ENCODE data around the gene COX7A2L. TPM values are rescaled to one million over a fixed set of nuclear protein-coding genes. Genes with fewer than 3 reads are reported as not detected.

The COX7A2L gene
- total RNA-seq, 1 donor from 2014 or later: 83.3 TPM

DNA sequence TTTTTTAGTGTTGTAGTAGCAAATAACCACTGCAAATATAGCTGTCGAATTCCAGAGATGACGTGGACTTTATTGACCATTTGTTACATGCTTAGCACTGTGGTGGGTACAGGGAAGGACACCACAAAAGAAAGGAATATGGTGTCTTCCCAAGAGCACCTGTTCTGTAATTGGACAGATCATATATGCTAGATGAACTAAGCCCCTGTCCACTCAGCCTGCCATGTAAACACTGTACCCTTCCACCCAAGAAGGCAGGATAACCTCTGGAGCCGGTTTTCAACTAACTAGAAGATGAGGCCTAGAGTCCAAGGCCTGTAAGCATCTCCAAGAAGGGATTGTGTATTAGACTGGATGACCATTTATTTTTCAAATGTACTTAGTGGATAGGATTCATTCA is 44.1 kb downstream of the COX7A2L start:
- intact Hi-C loops (cut with micrococcal nuclease): no loop called here
- no peak overlapping the region for H3K27ac Mint-ChIP-seq
- peaks cover 17% of the 10 kb centered on the region for H3K4me1 Mint-ChIP-seq (ENCODE audit: low read depth)
- H3K36me3 Mint-ChIP-seq (ENCODE audit: low read depth): peaks cover 30% of the 10 kb centered on the region
- no peaks in the 10 kb centered on the region for H3K9me3 Mint-ChIP-seq
- H3K4me3 Mint-ChIP-seq: no peak overlapping the region
- H3K27me3 Mint-ChIP-seq (ENCODE audit: insufficient read depth): no peaks in the 10 kb centered on the region
- no peak for DNase-seq (ENCODE audit: low spot score)

DNA sequence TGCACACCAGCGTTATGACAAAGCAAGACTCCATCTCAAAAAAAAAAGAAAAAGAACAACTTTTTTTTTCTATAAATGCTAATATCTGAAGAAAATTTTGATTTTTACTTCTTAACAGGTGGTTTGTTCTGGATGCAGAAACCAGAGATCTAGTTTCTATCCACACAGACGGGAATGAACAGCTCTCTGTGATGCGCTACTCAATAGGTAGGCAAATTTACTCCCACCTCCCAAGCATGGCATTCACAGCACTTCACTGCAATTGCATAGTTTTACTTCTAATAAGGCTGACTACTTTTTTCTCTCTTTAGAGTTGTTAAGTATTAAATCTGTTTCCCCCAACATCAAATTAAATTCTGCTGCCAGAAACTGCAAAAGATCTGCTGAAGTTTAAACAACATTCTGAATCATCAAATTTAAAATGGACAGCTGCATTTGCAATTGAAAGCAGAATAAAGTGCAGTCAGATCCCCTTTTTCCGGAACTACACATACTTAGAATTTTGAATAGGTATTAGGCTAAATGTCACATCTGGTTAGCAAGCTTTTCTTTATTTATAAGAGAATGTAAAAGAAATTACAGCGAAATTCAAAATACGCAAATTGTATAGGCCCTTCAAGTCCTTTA is 45.1 kb downstream of the COX7A2L start:
- Mint-ChIP-seq H3K27me3 (ENCODE audit: insufficient read depth) (no peaks in the 10 kb centered on the region), H3K9me3 (no peaks in the 10 kb centered on the region), H3K27ac (peak overlapping the region; percentile 48), H3K4me1 (ENCODE audit: low read depth) (peaks cover 17% of the 10 kb centered on the region), H3K36me3 (ENCODE audit: low read depth) (peaks cover 30% of the 10 kb centered on the region), H3K4me3 (no peak overlapping the region)
- intact Hi-C loops (cut with micrococcal nuclease): no loop called here
- no peak for DNase-seq (ENCODE audit: low spot score)

DNA sequence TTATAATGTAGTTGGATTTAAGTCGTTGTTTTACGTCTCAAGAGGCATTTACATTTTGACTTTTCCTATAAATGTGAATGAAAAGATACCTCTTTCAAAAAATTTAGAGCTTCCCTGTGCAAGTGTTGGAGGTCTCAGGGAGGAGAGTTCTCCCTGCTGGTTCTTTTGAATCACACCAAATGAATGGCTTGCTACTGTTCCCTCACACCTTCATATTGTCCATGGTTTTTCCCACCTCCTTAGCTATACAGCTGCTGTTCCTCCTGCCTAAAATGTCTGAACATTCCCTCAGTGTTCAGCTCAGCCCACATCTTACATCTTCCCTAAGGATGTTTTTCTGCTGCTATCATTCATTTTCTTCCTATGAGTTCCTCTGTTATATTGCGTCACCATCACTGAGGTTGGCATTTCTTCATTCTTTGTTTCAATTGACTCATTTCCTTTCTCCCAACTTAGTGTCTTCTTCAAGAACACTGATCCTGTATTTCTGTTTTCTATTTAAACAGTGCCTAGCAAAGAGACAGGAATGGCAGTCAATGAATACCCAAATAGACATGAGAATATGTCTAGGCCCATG is 46.0 kb downstream of the COX7A2L start:
- H3K4me1 Mint-ChIP-seq (ENCODE audit: low read depth): peaks cover 17% of the 10 kb centered on the region
- H3K36me3 Mint-ChIP-seq (ENCODE audit: low read depth): peaks cover 25% of the 10 kb centered on the region
- no peak overlapping the region for H3K4me3 Mint-ChIP-seq
- H3K9me3 Mint-ChIP-seq: no peaks in the 10 kb centered on the region
- DNase-seq (ENCODE audit: low spot score): no peak
- H3K27ac Mint-ChIP-seq: no peak overlapping the region
- H3K27me3 Mint-ChIP-seq (ENCODE audit: insufficient read depth): no peaks in the 10 kb centered on the region
- intact Hi-C loops (cut with micrococcal nuclease): no loop called here

DNA sequence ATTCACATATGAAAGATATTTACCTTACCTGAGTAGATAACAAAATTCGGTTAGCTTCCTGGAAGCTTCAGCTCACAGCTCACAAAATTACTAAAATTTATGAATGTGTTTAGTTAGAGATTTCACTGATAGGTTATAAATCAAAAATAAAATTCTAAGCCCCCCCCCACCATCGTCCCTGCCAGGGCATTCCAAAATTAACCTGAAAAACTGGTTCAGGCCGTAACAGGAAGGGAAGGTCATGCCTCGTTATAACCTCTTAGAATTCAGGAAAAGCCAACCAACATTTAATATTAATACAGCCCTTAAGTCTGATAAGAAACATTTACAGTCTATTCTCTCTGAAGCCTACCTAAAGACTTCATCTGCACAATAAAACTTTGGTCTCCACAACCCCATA is 48.9 kb downstream of the COX7A2L start:
- H3K9me3 Mint-ChIP-seq: no peaks in the 10 kb centered on the region

DNA sequence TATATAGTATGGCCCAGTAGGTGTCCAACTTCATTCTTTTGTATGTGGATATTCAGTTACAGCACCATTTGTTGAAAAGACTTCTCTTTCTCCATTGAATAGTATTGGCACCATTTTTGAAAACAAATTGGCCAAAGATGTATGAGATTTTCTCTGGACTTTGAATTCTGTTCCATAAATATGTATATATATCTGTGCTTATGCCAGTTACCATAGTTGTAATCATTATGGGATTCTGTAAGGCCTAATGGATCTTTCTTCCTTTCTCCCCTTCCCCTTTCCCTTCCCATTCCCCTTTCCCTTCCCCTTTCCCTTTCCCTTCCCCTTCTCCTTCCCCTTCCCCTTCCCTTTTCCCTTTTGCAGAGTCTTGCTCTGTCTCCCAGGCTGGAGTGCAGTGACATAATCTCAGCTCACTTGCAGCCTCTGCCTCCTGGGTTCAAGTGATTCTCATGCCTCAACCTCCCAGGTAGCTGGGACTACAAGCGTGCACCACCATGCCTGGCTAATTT is 51.0 kb downstream of the COX7A2L start:
- no peaks in the 10 kb centered on the region for H3K9me3 Mint-ChIP-seq
- H3K4me3 Mint-ChIP-seq: no peak overlapping the region
- no peak for DNase-seq (ENCODE audit: low spot score)
- H3K27ac Mint-ChIP-seq: no peak overlapping the region
- H3K27me3 Mint-ChIP-seq (ENCODE audit: insufficient read depth): no peaks in the 10 kb centered on the region
- H3K36me3 Mint-ChIP-seq (ENCODE audit: low read depth): peaks cover 22% of the 10 kb centered on the region
- intact Hi-C loops (cut with micrococcal nuclease): no loop called here
- H3K4me1 Mint-ChIP-seq (ENCODE audit: low read depth): peaks cover 18% of the 10 kb centered on the region

More for the DNA sequence above, 48.9 kb downstream of the COX7A2L start:
- Mint-ChIP-seq H3K4me3 (no peak overlapping the region), H3K27ac (no peak overlapping the region), H3K4me1 (ENCODE audit: low read depth) (peaks cover 11% of the 10 kb centered on the region), H3K27me3 (ENCODE audit: insufficient read depth) (no peaks in the 10 kb centered on the region), H3K36me3 (ENCODE audit: low read depth) (peaks cover 21% of the 10 kb centered on the region)
- intact Hi-C loops (cut with micrococcal nuclease): no loop called here
- no peak for DNase-seq (ENCODE audit: low spot score)

DNA sequence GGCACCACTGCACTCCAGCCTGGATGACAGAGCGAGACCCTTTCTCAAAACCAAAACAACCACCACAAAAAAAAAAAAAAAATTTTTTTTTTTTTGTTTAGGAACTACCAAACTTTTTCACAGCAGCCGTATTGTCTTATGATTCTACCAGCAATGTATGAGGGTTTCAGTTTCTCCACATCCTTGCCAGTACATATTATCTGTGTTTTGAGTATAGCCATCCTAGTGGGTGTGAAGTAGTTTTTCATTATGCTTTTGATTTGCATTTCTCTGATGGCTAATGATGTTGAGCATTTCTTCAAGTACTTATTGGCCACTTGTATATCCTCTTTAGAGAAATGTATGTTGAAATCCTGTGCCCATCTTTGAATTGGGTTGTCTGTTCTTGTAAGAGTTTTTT is 51.7 kb downstream of the COX7A2L start:
- H3K9me3 Mint-ChIP-seq: no peaks in the 10 kb centered on the region
- H3K4me3 Mint-ChIP-seq: no peak overlapping the region
- H3K36me3 Mint-ChIP-seq (ENCODE audit: low read depth): peaks cover 18% of the 10 kb centered on the region
- no peaks in the 10 kb centered on the region for H3K27me3 Mint-ChIP-seq (ENCODE audit: insufficient read depth)
- peaks cover 11% of the 10 kb centered on the region for H3K4me1 Mint-ChIP-seq (ENCODE audit: low read depth)
- no peak for DNase-seq (ENCODE audit: low spot score)
- H3K27ac Mint-ChIP-seq: no peak overlapping the region
- intact Hi-C loops (cut with micrococcal nuclease): no loop called here

DNA sequence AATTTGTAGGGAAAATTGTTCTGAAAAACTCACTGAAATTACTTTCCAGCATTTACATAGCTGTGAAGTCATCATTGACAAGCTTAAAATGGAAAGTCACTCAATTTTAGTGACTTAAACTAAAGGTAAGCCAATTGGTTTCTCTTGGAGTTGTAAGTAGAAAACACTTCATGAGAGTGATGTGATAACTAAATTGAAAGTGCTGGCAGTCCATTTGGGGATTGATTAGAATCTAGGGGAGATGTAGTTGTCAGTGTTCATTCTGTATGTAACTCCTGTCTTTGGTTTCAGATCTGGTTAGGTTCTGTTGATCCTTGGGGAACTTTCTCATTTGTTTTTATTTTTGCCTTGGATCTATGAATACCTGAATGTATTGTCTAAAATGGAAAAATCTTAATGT is 53.8 kb downstream of the COX7A2L start:
- H3K27me3 Mint-ChIP-seq (ENCODE audit: insufficient read depth): no peaks in the 10 kb centered on the region
- H3K36me3 Mint-ChIP-seq (ENCODE audit: low read depth): peaks cover 29% of the 10 kb centered on the region
- H3K4me1 Mint-ChIP-seq (ENCODE audit: low read depth): peaks cover 10% of the 10 kb centered on the region
- no peak overlapping the region for H3K4me3 Mint-ChIP-seq
- no peaks in the 10 kb centered on the region for H3K9me3 Mint-ChIP-seq
- intact Hi-C loops (cut with micrococcal nuclease): no loop called here
- no peak for DNase-seq (ENCODE audit: low spot score)
- H3K27ac Mint-ChIP-seq: no peak overlapping the region

DNA sequence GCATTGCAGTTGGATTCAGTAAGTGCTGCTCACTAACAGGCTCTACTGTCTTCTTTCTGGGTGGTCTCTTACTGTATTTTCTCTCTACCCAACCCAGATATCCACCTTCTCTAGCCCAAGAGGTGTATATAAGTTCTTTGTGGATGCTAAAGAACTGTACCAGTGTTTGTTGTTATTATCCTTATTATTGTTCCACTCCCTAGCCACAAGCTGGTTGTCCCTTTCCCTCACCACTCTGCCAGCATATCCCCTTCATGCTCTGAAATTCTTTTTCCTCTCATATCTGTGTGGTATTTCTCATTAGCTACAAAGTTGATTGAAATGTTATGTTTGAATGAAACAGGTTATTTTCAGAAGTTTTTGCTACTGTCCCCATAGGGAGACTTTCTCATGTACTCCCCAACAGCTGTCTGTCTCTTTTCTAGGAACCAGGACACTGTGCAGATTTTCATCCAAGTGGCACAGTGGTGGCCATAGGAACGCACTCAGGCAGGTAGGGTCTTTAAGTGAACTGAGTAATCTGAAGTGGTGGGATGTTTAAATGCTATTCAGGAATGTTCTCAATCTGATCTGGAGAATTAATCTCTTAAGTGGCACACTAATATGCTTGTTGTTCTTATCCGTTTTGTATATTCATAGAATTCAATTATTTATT is 56.8 kb downstream of the COX7A2L start:
- no peaks in the 10 kb centered on the region for H3K27me3 Mint-ChIP-seq (ENCODE audit: insufficient read depth)

DNA sequence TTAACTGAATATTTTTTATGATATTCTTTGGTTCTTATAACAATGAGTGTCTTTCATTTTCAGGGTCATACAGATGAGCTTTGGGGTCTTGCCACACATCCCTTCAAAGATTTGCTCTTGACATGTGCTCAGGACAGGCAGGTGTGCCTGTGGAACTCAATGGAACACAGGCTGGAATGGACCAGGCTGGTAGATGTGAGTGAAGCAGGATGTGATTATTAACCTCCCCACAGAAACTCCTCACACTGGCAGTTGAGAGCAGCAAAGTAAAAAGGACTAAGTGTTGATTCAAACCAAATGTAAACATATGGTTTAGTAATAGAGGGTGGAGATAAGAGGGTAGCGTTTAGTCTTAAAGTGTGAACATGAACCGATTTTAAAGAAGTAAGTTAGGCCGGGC is 57.8 kb downstream of the COX7A2L start:
- Mint-ChIP-seq H3K9me3 (no peaks in the 10 kb centered on the region), H3K27me3 (ENCODE audit: insufficient read depth) (no peaks in the 10 kb centered on the region), H3K36me3 (ENCODE audit: low read depth) (peaks cover 42% of the 10 kb centered on the region), H3K4me1 (ENCODE audit: low read depth) (peaks cover 24% of the 10 kb centered on the region), H3K27ac (no peak overlapping the region), H3K4me3 (no peak overlapping the region)
- DNase-seq (ENCODE audit: low spot score): no peak
- intact Hi-C loops (cut with micrococcal nuclease): no loop called here

More for the DNA sequence above, 56.8 kb downstream of the COX7A2L start:
- DNase-seq (ENCODE audit: low spot score): no peak
- Mint-ChIP-seq H3K4me3 (no peak overlapping the region), H3K36me3 (ENCODE audit: low read depth) (peaks cover 37% of the 10 kb centered on the region), H3K27ac (no peak overlapping the region), H3K9me3 (no peaks in the 10 kb centered on the region), H3K4me1 (ENCODE audit: low read depth) (peaks cover 16% of the 10 kb centered on the region)
- intact Hi-C loops (cut with micrococcal nuclease): no loop called here

DNA sequence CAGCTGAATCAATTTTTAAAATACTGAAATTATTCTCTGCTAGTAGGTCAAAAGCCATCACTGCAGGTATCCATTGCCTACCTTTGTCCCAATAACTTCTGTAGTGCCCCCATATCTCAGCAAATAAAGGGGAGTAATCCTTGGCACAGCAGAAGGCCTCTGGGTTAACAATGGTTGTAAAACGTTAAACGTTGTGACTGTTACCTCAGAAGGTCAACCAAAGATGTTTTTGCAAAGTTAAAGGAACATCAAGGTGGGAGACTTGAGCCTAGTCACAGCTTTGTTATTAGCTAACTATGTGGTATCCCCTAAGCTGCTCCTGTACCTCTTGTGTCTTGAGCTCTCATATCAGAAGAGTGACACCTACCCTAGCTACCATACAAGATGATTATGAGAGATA is 60.5 kb downstream of the COX7A2L start:
- no peak overlapping the region for H3K4me3 Mint-ChIP-seq
- intact Hi-C loops (cut with micrococcal nuclease): no loop called here
- H3K27ac Mint-ChIP-seq: no peak overlapping the region
- H3K9me3 Mint-ChIP-seq: no peaks in the 10 kb centered on the region
- H3K4me1 Mint-ChIP-seq (ENCODE audit: low read depth): peaks cover 42% of the 10 kb centered on the region
- DNase-seq (ENCODE audit: low spot score): no peak
- peaks cover 50% of the 10 kb centered on the region for H3K36me3 Mint-ChIP-seq (ENCODE audit: low read depth)
- no peaks in the 10 kb centered on the region for H3K27me3 Mint-ChIP-seq (ENCODE audit: insufficient read depth)

Other genes starting within 250 kb of the COX7A2L start
- 56.7 and 58.9 TPM in 2 replicates for gene EML4, start 191.9 kb downstream of the COX7A2L start, total RNA-seq
- gene KCNG3, start 132.8 kb upstream of the COX7A2L start, total RNA-seq: 0.10 and 0.12 TPM in 2 replicates
- gene MTA3, start 207.4 kb upstream of the COX7A2L start, total RNA-seq: 29.4 and 31.1 TPM in 2 replicates

Data from activated T-helper 1 cell treated with anti-CD3 and anti-CD28 coated beads, Interleukin-12 subunit alpha, Interleukin-12 subunit beta, Interleukin-2, Interleukin-4 antibody, amounts not matched to agents 30 ng/mL and 10 ng/mL and 1 ng/mL, durations not matched to agents 14 hours and 24 hours and 36 hours (primary cell).